Stimulated activated CD4-positive, alpha-beta T cell treated with anti-CD3 and anti-CD28 coated beads, Interleukin-4, amount 100 ng/mL, for 48 hours (primary cell): ENCODE results near the gene RASL10B.

ENCODE experiments used
- DNase-seq, 2 donors: peaks; one replicate each; pipeline ENCODE4 v3.0.0-alpha.2; 2020; ENCODE audit warnings: low read depth in 2 of 2

RASL10B gene

DNA sequence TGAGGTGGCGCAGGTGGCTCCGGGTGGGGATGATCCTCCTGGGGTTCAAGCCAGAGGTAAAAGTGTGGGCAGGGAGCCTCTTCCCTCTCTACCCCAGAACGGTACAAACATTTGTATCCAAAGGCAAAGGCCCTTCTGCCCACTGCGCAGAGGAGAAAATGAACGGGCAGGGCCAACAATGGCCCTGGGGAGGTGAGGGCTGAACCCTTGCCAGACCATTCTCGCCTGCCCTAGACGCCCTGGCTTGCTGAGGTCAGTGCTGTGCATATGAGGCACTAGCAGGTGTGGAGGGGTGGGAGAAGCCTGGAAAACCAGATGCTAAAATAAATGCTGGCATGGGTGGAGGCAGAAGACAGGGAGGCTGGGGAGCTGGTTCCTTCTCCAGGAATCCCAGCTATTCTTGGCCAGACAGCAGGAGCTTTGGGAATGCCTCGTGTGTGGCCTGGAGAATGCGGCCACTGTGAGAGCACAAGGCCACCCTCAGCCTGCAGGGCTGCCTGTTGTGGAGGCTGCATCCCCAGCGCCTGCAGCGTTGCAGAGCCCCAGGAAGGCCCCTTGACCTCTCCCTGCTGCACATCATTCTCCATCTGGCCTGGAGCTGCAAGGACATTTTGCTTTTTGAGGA, 33.8 kb downstream of the RASL10B start:
- no peak for DNase-seq

DNA sequence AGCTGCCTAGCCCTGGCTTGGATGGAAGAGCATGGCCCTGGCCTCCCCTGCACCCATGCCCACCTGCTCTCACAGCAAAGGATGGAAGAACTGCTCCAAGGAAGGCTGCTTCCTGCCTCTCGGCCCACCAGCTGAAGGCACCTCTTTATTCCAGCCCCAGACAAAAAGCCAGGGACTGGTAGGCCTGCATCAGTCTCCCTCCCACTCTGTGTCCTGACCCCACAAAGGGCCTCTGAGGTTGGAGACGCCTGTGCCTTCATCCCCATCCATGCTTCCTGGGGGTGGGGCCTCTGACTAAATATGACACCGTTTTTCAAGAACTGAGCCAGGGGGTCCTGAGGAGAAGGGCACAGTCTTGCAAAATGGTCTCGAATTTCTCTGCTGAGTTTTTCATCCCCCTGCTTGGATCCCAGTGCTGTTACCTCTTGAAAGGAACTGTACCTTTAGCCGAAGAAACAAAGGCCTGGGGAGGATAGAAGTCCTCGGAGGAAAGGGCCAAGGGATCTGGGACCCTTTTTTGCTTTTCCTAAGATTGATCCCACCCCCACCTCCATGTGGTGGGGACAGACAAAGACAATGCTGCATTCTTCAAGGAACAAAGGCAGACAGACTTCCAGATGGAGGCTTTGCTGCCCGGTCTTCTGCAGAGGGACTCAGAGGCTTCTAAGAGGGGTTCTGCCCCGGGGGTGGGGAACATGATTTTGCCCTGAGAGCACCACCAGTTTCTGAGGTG, 34.5 kb downstream of the RASL10B start:
- DNase-seq: no peak

DNA sequence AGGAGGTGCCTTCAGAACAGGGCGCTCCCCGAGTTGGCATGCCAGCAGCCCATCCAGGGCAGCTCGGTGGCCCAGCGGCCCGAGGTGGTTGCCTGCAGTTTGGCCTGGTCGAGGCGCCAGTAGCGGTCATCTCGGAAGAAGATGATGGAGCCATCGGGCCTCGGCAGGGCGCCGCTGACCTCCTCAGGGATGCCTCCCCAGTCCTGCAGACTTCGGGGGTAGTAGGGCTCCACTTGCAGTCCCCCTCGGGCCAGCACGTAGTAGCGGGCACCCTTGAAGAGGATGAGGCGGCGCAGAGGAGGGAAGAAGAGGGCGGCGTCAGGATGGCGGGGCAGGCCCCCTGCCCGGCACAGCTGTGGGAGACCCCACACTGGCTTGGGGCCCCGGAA, 35.0 kb downstream of the RASL10B start:
- no peak for DNase-seq

GRCh38 chr17:35766903-35767510, 35.6 kb downstream of the RASL10B start:
- no peak for DNase-seq

DNA sequence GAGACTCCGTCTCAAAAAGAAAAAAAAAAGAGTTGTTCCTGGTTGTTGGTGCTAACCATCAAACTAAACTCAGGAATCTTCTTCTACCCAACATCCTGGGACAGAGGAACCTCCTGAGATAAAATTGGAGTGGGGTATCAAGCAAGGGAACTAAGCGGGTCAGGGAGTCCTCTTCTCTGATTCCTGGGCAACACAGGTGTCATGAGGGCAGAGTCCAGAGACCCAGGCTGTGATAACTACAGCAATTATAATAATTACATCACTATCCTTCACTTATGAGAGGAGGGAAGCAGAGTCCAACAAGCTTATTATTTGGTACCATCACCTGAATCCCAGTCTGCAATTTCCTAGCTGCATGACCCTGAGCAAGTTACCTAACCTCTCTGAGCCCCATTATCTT, 37.4 kb downstream of the RASL10B start:
- no peak for DNase-seq

DNA sequence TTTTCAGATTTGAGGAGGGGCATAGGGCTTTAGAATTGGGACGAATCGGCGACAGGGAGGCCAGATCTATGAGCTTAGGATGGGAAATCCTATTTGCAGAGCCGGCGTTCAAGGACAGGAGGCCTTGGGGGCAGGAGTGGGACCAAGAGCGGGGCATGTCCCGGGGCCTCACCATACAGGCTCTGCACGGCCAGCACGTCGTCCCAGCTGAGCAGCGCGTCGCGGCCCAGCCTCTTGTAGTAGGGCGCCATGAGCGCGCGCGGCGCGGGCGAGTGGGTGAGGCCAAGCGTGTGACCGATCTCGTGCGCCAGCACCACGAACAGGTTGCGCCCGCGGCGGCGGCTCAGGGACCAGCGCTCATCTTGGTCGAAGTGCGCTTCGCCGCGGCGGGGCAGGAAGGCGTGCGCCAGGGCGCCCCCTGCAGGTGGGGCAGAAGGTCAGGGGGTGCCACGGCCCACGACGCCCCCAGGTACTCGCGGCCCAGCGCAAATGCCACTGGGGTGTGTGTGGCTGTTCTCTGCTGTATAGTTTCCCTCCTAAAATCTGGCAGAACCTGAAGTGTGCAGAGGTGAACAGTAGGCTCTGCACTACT, 38.6 kb downstream of the RASL10B start:
- DNase-seq: no peak

GRCh38 chr17:35773129-35773528, 41.7 kb downstream of the RASL10B start:
- no peak for DNase-seq

GRCh38 chr17:35773679-35774425, 42.4 kb downstream of the RASL10B start:
- no peak for DNase-seq

- no peak for DNase-seq
Observed at GRCh38 chr17:35774499-35774898, 43.1 kb downstream of the RASL10B start.

DNA sequence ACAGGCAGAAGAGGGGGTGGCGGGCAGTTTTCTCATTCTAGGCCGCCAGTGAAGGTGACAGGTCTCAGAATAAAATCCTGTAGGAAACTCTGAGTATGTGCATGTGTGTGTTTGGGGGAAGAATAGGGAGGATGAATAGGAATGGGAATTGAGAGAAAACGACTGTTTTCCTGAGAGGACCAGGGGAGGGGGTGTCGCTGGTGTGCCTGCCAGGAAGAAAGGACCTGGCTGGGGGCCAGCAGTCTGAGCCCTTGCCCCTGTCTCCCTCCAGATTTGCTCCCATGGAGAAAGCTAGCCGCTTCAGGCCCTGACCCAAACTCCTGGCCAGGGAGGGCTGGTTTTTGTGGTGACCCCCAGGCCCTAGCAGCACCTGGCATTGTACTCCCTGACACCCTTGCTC, 43.6 kb downstream of the RASL10B start:
- DNase-seq: no peak

- no peak for DNase-seq
Observed at GRCh38 chr17:35775583-35775982, 44.1 kb downstream of the RASL10B start.

DNA sequence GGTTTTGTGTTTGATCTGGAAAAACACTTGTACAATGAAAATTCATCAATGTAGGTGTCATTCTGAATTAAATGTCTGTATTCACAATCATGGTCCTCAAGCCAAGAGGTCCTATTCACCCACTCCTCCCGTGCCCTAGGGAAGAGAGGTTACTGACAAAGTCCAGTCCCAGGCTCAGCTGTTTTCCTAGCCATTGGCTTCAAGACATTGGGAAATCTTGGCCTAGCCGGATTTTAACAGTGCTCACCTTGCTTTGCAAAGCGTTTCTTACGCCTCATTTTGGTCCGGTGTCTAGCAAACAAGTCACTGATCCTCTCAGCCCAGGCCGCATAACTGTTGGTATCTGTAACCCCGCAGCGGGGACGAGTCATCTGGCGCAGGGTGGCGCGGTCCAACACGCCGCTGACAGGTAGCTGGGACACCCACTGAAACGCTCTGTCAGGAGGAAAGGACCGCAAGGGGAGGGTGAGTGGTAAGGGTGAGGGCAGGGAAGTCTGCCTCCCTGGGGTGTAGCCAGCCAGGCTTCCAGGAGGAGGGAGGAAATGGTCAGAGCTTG, 47.3 kb downstream of the RASL10B start:
- no peak for DNase-seq

DNA sequence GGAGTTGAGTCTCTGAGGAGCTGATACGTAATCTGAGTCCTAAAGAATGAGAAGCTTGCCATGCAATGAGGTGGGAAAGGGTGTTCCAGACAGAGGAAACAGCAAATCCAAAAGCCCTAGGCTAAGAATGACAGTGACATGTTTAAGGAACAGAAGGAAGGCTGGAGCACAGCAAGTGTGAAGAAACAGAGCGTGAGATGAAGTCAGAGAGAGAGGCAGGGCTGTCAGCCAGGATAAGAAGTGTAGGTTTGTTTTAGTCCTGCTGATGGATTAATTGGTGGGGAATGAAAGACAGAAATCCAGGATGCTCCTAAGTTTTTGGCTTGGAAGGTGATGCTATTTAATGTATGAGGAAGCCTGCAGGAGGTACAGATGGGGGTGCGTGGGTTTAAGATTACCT, 49.5 kb downstream of the RASL10B start:
- no peak for DNase-seq

GRCh38 chr17:35784895-35785294, 53.5 kb downstream of the RASL10B start:
- DNase-seq: no peak

GRCh38 chr17:35786941-35787432, 55.5 kb downstream of the RASL10B start:
- no peak for DNase-seq

DNA sequence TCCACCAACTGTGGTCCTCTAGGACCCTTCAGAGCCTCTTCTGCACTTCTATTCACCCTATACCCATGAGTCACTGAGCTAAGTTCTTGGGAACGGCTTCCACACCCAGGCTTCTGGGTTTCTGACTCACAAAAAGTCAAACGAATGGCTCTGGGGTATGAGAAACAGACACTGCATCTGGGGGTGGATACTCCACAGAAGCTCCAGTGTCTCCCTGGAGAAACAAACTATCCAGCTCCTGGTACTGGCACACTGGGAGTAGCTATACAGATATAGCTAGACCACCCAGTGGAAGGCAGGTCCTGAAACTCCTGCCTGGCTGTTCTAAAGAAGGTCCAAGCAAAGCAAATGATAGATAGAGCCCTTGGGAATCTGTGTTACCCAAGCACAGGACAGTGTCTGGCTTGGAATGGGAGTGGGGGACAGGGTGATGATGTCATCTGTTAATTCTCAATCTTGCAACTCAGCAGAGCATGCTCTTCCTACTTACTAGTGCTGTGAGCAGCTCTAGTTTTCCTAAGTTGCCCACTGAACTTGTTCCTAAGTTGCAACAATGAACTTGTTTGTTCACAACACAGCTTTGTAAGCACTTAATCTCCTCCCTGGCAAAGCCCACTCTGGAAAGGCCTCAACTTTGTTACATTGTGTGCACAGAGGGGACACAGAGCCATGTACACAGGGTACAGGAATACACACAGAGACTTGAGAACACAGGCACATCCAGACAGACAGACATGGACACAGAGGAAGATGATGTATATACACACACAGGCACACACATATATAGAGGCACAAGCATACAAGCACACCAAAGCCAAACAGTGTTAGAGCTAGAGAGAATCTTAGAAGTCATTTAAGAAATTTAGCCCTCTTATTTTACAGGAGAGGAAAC, 57.3 kb downstream of the RASL10B start:
- no peak for DNase-seq

GRCh38 chr17:35790841-35791240, 59.4 kb downstream of the RASL10B start:
- DNase-seq: no peak

GRCh38 chr17:35791681-35792350, 60.4 kb downstream of the RASL10B start:
- DNase-seq: no peak
